NCI-H2171 (cell line): ENCODE data around the gene CDH16.
"Not testable (repeated sequence)": the region's sequence is repeated elsewhere in the genome, so short reads cannot be mapped to it uniquely, and the experiment has no call there.

Experiments
- DNase-seq: peaks from one replicate; lab custom pipeline; 2025; lab: John Stamatoyannopoulos, UW

Gene CDH16

GRCh38 chr16:66918803-66919568 is at the start of gene CDH16:
Gene CDH16, minus strand, starts transcription at chr16:66918885. Its CDS starts 820 bp downstream, at chr16:66918065.
- DNase-seq, result peak; percentile 42

- DNase-seq, result no peak
Observed at GRCh38 chr16:66964049-66964448, 45.4 kb upstream of the CDH16 start.

GRCh38 chr16:66961914-66962313 is 43.2 kb upstream of the CDH16 start:
- no peak for DNase-seq

- no peak for DNase-seq
Observed at GRCh38 chr16:66961065-66961744, 42.5 kb upstream of the CDH16 start, which contains the start of gene CES3. Gene CES3, plus strand, starts transcription at chr16:66961266. Its CDS starts 42 bp downstream, at chr16:66961308.

GRCh38 chr16:66960270-66960669 is 41.6 kb upstream of the CDH16 start:
- no peak for DNase-seq

GRCh38 chr16:66959704-66960161 is 41.0 kb upstream of the CDH16 start:
- DNase-seq, result no peak

- DNase-seq, result no peak
Observed at GRCh38 chr16:66958857-66959703, 40.4 kb upstream of the CDH16 start.

- not testable (repeated sequence) for DNase-seq
Observed at GRCh38 chr16:66956154-66956457, 37.4 kb upstream of the CDH16 start.

- DNase-seq, result not testable (repeated sequence)
Observed at GRCh38 chr16:66955363-66956153, 36.9 kb upstream of the CDH16 start.

- DNase-seq, result peak; percentile 59
Observed at GRCh38 chr16:66954097-66954659, 35.5 kb upstream of the CDH16 start.

- DNase-seq, result no peak
Observed at GRCh38 chr16:66953462-66954096, 34.9 kb upstream of the CDH16 start.

- DNase-seq, result peak; percentile 49
Observed at GRCh38 chr16:66952430-66953110, 33.9 kb upstream of the CDH16 start.

- DNase-seq, result no peak
Observed at GRCh38 chr16:66950971-66951790, 32.5 kb upstream of the CDH16 start.

- no peak for DNase-seq
Observed at GRCh38 chr16:66950437-66950836, 31.8 kb upstream of the CDH16 start.

- DNase-seq, result no peak
Observed at GRCh38 chr16:66949472-66949871, 30.8 kb upstream of the CDH16 start.

- DNase-seq, result no peak
Observed at GRCh38 chr16:66948837-66949225, 30.1 kb upstream of the CDH16 start.

- no peak for DNase-seq
Observed at GRCh38 chr16:66948134-66948836, 29.6 kb upstream of the CDH16 start.

GRCh38 chr16:66947302-66948065 is 28.8 kb upstream of the CDH16 start:
- DNase-seq, result peak; percentile 62
